GM23338 (cell line): Measurements from ENCODE around the gene VWA7. TPM values are rescaled to one million over a fixed set of nuclear protein-coding genes. Genes with fewer than 3 reads are reported as not detected.

ENCODE experiments used
- ATAC-seq: fragments of 200-7000 bp; cut with Tn5 transposase; 3 replicates; pipeline ENCODE4 v1.9.1; 2020
- DNase-seq: peaks from one replicate; pipeline ENCODE4 v3.0.0-alpha.2; 2015; ENCODE audit warnings: low spot score
- H2AFZ ChIP-seq: fragments of 200-600 bp; sonication (generic); 2 replicates; pipeline ENCODE4 v1.8.0; 2016; ENCODE audit warnings: antibody characterized with exemption, mild to moderate bottlenecking, moderate library complexity
- H3F3A ChIP-seq: fragments of 200-600 bp; sonication (generic); replicated peaks from 2 replicates; pipeline ENCODE4 v1.8.0; 2017; ENCODE audit warnings: antibody characterized with exemption, mixed run types, low read depth
- H3K27ac ChIP-seq: fragments of 200-600 bp; sonication (generic); 2 replicates; pipeline ENCODE4 v1.6.1; 2016; ENCODE audit warnings: low read depth
- H3K27me3 ChIP-seq: fragments of 200-600 bp; sonication (generic); 2 replicates; pipeline ENCODE4 v1.8.0; 2016; ENCODE audit warnings: mild to moderate bottlenecking, mixed run types, moderate library complexity; ENCODE audit not compliant: insufficient read depth
- H3K36me3 ChIP-seq: fragments of 200-600 bp; sonication (generic); 2 replicates; pipeline ENCODE4 v1.8.0; 2016; ENCODE audit warnings: mild to moderate bottlenecking; ENCODE audit not compliant: insufficient read depth
- H3K4me1 ChIP-seq: fragments of 200-600 bp; sonication (generic); 2 replicates; pipeline ENCODE4 v1.8.0; 2016; ENCODE audit warnings: mild to moderate bottlenecking, moderate library complexity; ENCODE audit not compliant: insufficient read depth
- H3K4me2 ChIP-seq: fragments of 200-600 bp; sonication (generic); 2 replicates; pipeline ENCODE4 v1.7.1; 2017; ENCODE audit warnings: mixed run types
- H3K4me3 ChIP-seq: fragments of 200-600 bp; sonication (generic); 2 replicates; pipeline ENCODE4 v1.6.1; 2016; ENCODE audit warnings: mixed run types
- H3K79me2 ChIP-seq: fragments of 200-600 bp; sonication (generic); replicated peaks from 2 replicates; pipeline ENCODE4 v1.8.0; 2017; ENCODE audit warnings: mild to moderate bottlenecking; ENCODE audit not compliant: insufficient read depth
- H3K9me2 ChIP-seq: fragments of 200-600 bp; sonication (generic); 2 replicates; pipeline ENCODE4 v1.8.0; 2017; ENCODE audit not compliant: insufficient read depth
- H4K20me1 ChIP-seq: fragments of 200-600 bp; sonication (generic); replicated peaks from 2 replicates; pipeline ENCODE4 v1.8.0; 2017; ENCODE audit warnings: mild to moderate bottlenecking; ENCODE audit not compliant: insufficient read depth
- H3K27ac Mint-ChIP-seq: 2 replicates; pipeline ENCODE4 v1.8.0; 2020; ENCODE audit warnings: inconsistent platforms, mild to moderate bottlenecking, moderate library complexity, mixed read lengths
- H3K27me3 Mint-ChIP-seq: 3 replicates; pipeline ENCODE4 v1.8.0; 2022; ENCODE audit warnings: low read depth, mild to moderate bottlenecking, moderate library complexity, mixed read lengths, inconsistent platforms; ENCODE audit not compliant: insufficient read depth, poor library complexity
- H3K36me3 Mint-ChIP-seq: 3 replicates; pipeline ENCODE4 v1.8.0; 2021; ENCODE audit warnings: low read depth, mild to moderate bottlenecking, inconsistent platforms, moderate library complexity, mixed read lengths
- H3K4me1 Mint-ChIP-seq: 3 replicates; pipeline ENCODE4 v1.8.0; 2020; ENCODE audit warnings: mild to moderate bottlenecking, inconsistent platforms, mixed read lengths
- H3K4me3 Mint-ChIP-seq: 3 replicates; pipeline ENCODE4 v1.8.0; 2021; ENCODE audit warnings: moderate library complexity, mild to moderate bottlenecking, inconsistent platforms, mixed read lengths
- H3K9me3 Mint-ChIP-seq: 3 replicates; pipeline ENCODE4 v1.8.0; 2020; ENCODE audit warnings: moderate library complexity, mild to moderate bottlenecking, inconsistent platforms, mixed read lengths
- CREB1 ChIP-seq: fragments of 250-450 bp; sonication (Bioruptor Pico); IDR thresholded peaks from 2 replicates; pipeline ENCODE4 v1.5.0; 2020; ENCODE audit warnings: low read depth, mild to moderate bottlenecking, moderate library complexity
- ETS1 ChIP-seq: IDR thresholded peaks from 2 replicates; pipeline ENCODE4 v1.6.1; 2016; ENCODE audit warnings: antibody characterized with exemption
- EZH2phosphoT487 ChIP-seq: fragments of 200-600 bp; sonication (generic); IDR thresholded peaks from one replicate; pipeline ENCODE4 v1.8.1; 2018; ENCODE audit warnings: antibody characterized with exemption; ENCODE audit not compliant: unreplicated experiment
- REST ChIP-seq: IDR thresholded peaks from one replicate; pipeline ENCODE4 v1.6.1; 2018; ENCODE audit warnings: antibody characterized with exemption; ENCODE audit not compliant: unreplicated experiment
- ZNF114 ChIP-seq: fragments of 250-450 bp; sonication (Bioruptor Pico); IDR thresholded peaks from 2 replicates; pipeline ENCODE4 v1.5.0; 2020; ENCODE audit warnings: mild to moderate bottlenecking, moderate library complexity
- ZNF462 ChIP-seq: fragments of 250-450 bp; sonication (Bioruptor Pico); IDR thresholded peaks from 2 replicates; pipeline ENCODE4 v1.5.0; 2020; ENCODE audit warnings: mild to moderate bottlenecking, moderate library complexity
- polyA plus RNA-seq: library from polyadenylated mRNA; unstranded; fragments of >200 nt; fragmentation: Nextera tagmentation; extraction: Ambion mirVana; gene quantifications from 2 replicates; pipeline ENCODE4 v1.2.1, GENCODE V29; 2016
- total RNA-seq: library from RNA; depleted of rRNA; stranded (reverse); fragments of >200 nt; shearing (Covaris generic); gene quantifications from 2 replicates; pipeline ENCODE4 v1.2.3, GENCODE V29; 2014

VWA7 gene
- total and polyA plus RNA-seq, 2 experiments from 2014 or later, result 0.07 to 0.36 TPM

- no peak overlapping the region for H2AFZ ChIP-seq
- no peaks in the 10 kb centered on the region for H3K9me2 ChIP-seq
- H3K27ac ChIP-seq, result no peak overlapping the region
- DNase-seq, result no peak
- H3K27me3 Mint-ChIP-seq, result peaks cover 21% of the 10 kb centered on the region
- no peaks in the 10 kb centered on the region for H4K20me1 ChIP-seq
- H3K4me1 ChIP-seq, result peaks cover 4% of the 10 kb centered on the region; the same call in 1 of the 2 replicates
- no peak overlapping the region for H3K4me2 ChIP-seq
- H3K9me3 Mint-ChIP-seq, result no peaks in the 10 kb centered on the region; the same call in 2 of the 3 replicates
- H3K27me3 ChIP-seq, result peaks cover 8% of the 10 kb centered on the region; the same call in 1 of the 2 replicates
- TF ChIP-seq ZNF462 (no peak), ETS1 (no peak), ZNF114 (CRISPR knock-in tag) (no peak), REST (no peak), CREB1 (CRISPR knock-in tag) (no peak), EZH2phosphoT487 (no peak)
- H3K79me2 ChIP-seq, result no peaks in the 10 kb centered on the region
- no peaks in the 10 kb centered on the region for H3K36me3 ChIP-seq
- ATAC-seq, result no peak
- no peak overlapping the region for H3K4me3 ChIP-seq
- no peaks in the 10 kb centered on the region for H3F3A ChIP-seq
- H3K36me3 Mint-ChIP-seq, result peaks cover 22% of the 10 kb centered on the region
- H3K27ac Mint-ChIP-seq, result no peak overlapping the region
- peaks cover 9% of the 10 kb centered on the region; the same call in 1 of the 3 replicates for H3K4me1 Mint-ChIP-seq
- H3K4me3 Mint-ChIP-seq, result no peak overlapping the region
Measured at GRCh38 chr6:31723980-31724691, 53.0 kb downstream of the VWA7 start.
